Activated CD4-positive, alpha-beta T cell treated with anti-CD3 and anti-CD28 coated beads, Interleukin-2, amount 50 U/mL, for 16 hours (primary cell): ENCODE results near the gene RDH13.
"Not testable (repeated sequence)": the region's sequence is repeated elsewhere in the genome, so short reads cannot be mapped to it uniquely, and the experiment has no call there.

Source experiments
- DNase-seq: peaks from one replicate; pipeline ENCODE4 v3.0.0-alpha.2; 2020

RDH13 gene, protein sequence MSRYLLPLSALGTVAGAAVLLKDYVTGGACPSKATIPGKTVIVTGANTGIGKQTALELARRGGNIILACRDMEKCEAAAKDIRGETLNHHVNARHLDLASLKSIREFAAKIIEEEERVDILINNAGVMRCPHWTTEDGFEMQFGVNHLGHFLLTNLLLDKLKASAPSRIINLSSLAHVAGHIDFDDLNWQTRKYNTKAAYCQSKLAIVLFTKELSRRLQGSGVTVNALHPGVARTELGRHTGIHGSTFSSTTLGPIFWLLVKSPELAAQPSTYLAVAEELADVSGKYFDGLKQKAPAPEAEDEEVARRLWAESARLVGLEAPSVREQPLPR

DNA sequence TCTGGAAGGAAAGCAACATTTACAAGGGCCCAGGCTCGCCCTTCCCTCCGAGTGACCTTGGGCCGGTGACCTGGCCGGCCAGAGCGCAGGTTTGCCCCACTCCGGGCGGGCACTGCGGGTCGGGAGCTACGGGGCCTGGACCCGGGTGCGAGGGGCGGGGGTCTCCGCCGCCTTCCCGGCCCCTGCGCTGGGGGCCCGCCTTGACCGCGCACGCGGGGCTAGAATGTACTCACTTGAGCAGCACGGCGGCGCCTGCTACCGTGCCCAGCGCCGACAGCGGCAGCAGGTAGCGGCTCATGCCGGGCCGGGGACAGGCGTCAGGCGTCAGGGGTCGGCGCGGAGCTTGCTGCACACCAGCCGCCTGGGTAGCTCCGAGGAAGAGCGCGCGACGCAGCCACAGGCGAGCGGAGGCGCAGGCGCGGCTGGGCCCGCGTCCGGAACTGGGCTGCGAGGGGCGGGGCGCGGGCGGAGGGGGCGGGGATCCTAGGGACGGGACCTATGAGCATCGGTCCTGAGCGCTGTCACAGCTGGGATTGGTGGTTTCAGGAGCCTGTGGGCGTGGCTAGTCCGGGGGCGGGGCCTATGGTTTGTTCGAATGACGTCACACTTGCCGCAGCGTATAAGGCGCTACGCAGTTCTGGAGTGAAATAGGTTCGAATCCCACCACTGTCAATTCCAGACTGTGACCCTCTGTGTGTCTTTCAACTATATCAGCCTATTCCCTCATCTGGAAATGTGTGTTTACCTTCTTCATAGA lies at the start of gene RDH13:
RDH13 (minus strand) TSS at position 414 of the 757 bp plus-strand sequence; CDS start at position 298, 116 bp downstream.
- peak; percentile 98 for DNase-seq

- DNase-seq: no peak
These were observed 49.4 kb upstream of the RDH13 start for GRCh38 chr19:55112246-55112776.

DNA sequence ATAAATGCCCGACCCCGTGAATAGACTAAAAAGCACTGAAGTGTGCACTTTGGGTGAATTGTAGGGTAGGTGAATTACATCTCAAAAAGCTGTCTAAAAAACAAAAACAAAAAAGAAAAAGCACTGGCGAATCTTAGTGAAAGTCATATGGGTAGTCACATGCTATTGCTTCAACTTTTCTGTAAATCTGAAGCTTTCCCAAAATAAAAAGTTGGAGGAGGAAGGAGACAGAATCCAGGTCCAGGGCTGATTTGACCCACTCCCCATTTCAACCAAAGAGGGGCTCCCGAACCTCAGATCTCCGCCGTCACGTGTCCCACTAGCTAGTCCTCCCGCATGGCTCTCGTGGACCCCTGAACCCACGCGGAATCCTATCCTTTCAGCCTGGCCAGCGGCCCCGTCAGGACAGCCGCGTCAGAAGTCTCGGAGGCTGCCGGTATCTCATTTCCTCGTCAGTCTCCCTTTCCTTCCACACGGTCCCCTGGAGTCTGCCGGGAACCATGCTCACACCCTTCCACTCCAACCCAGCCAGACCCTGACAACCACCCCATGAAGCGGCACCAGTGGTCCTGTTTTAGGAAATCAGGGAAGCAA lies 48.4 kb upstream of the RDH13 start:
- no peak for DNase-seq

GRCh38 chr19:55109527-55110291 lies 46.8 kb upstream of the RDH13 start:
- DNase-seq: no peak

DNA sequence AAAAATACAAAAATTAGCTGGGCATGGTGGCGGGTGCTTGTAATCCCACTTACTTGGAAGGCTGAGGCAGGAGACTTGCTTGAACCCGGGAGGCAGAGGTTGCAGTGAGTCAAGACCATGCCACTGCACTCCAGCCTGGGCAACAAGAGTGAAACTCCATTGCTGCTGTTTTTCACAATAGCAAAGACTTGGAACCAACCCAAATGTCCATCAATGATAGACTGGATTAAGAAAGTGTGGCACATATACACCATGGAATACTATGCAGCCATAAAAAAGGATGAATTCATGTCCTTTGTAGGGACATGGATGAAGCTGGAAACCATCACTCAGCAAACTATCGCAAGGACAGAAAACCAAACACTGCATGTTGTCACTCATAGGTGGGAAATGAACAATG lies 44.3 kb upstream of the RDH13 start:
- DNase-seq: not testable (repeated sequence)

DNA sequence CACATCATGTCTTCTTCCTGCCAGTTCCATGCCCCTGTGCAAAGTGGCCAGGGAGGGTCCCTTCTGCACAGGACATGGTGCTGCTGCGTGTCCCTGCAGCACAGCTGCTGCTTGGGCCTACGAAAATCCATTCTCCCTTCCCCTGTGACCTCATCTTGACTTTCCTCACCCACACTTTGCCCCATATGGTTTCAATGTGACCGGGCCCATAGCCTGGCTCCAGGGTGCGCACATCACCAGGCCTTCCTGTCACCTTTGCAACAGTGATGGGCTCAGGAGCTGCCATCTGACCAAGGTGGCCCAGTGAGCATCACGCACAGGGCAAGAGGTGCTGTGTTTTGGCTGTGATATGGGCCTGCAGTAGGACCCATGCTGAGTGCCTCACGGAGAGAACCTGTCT lies 43.6 kb upstream of the RDH13 start:
- no peak for DNase-seq

- no peak for DNase-seq
These were observed 42.3 kb upstream of the RDH13 start for GRCh38 chr19:55105237-55105636.

DNA sequence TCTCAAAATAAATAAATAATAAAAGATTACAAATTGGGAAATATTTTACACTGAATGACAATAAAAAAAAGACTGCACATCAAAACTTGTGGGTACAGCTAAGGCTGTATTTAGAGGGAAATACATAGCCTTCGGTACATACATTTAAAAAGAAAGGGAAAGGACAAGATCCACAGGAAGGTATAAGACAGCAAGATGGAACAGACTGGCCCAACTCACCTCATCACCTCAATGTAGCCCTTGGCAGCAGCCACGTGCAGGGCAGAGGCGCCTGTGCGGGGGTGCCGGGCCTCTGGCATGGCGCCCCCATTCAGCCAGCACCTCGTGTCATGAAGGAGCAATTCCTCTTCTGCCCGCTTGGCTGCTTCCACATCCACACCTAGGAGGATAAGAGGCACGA lies 40.2 kb upstream of the RDH13 start:
- DNase-seq: no peak

DNA sequence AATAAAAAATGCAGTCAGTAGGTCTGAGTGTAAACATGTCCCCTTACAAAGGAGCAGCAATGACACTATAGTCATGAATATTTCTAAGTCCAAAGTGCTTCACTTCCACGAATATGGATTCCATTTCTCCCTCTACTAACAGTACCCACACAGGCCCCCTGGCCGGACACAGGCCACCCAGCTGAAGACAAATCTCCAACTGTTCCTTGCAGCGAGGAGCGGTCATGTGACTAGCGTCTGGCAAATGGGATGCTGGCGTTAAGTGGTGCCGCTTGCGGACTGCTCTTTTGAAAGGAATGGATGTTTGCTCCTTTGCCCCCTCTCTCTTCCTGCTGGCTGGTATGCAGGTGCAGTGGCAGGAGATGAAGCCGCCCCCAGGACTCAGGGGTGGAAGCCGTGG lies 38.3 kb upstream of the RDH13 start:
- no peak for DNase-seq

- no peak for DNase-seq
These were observed 36.9 kb upstream of the RDH13 start for GRCh38 chr19:55099557-55100506.

- DNase-seq: no peak
These were observed 36.0 kb upstream of the RDH13 start for GRCh38 chr19:55098716-55099556.

- no peak for DNase-seq
These were observed 35.1 kb upstream of the RDH13 start for GRCh38 chr19:55097864-55098715.

DNA sequence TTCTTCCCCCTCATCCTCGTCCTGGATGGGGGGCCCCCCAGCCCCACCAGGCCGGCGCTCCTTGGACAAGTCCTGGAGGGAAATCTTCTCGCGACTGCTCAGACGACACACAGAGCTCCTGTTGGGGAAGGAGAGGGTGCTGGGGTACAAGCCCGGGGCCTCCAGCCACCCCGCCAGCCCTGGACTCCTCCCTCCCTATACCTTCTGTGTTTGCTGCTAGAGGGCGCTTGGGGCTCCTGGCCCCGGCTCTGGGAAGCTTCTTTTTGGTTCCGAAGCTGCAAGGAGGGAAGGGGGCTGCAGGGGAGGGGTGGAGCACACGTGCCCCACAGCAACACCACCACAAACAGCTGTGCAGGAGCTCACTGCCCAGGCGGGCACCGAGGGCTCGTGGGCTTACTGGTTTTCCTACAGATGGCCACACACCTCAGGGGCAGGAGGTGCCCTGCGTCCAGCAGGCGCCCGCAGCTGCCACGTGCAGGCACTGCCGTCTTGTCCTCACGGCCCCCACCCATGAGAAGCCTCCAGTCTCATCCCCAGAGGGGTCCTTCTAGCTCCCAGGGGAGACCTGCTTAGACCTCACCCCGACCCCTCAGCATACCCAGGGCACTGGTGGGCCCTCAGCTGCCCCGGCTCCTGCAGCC lies 33.2 kb upstream of the RDH13 start:
- DNase-seq: no peak

- no peak for DNase-seq
These were observed 32.5 kb upstream of the RDH13 start for GRCh38 chr19:55095260-55096060.

DNA sequence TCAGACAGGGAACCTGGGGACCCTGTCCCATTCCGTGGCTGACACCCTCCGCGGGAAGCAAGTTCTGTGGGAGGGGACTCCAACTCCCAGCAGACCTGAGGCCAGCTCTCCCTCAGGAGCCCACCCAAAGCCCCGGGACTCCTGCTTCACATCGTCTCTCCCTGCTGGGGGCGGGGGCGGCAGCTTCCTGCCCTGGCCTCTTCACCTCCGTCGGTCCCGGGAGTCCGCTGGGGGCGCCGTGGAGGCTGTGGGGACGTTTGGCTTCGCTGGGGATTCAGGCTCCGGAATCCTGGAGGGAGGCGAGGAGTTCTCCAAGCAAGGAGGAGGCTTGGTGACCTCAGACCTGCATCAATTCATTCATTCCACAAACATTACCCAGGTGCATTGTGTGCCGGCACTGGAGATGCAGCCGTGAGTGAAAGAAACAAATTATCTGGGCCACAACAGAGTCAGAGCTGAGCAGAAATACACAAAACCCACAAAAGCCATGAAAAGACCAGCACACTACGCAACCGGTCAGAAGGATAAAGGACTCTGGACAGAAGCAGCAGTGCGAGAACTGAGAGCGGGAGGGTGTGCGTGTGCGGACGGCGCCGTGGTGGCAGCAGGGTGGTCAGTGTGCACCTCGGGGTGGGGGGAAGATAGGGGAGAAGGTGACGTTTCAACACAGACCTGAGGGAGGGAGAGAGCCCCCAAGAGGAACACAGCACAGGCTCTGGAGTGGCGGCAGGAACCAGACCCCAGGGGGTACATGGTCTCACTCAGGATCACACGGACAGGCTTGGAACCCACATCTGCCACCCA lies 31.7 kb upstream of the RDH13 start:
- DNase-seq: no peak

DNA sequence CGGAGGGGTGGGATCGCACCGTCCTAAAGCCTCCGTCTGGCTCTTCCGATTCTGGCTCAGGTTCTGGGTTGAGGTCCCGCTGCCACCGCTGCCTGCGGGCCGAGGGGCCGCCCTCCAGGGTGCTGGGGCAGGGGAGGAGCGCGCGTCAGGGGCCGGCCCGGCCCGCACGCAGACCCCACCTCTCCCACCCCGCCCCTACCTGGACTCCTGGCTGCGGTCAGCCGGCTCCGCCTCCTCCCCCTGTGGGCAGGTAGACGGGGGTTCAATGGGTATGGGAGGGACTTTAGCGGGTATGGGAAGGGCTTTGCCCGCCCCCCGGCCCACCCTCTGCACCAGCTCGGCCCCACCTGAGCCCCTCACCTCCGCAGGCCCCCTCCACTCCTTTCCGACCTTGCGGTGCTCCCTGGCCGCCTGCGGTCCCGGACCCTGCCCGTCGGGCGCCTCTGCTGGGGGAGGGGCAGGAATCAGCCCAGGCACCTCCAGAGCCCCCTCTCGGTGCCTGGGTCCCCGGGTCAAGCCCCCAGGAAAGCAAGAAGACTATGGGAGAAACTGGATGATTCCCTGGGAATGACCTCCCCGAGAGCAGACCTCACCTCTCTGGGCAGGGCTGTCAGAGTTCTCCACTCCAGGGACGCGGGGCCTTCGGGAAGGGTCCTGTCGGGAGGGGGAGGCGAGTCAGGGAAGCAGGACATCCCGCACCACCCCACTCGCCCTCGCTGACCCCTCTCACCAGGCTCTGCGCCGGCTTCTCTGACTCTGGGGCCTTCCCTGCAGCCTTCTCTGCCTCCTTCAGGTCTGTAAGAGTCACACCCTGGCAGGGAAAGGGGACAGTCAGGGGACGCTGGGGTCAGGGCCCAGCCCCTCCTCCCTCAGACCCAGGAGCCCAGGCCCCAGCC lies 29.7 kb upstream of the RDH13 start:
- DNase-seq: no peak
